ENCODE measurements around the gene ADAMTS12. TPM values are rescaled to one million over a fixed set of nuclear protein-coding genes. Genes with fewer than 3 reads are reported as not detected.

The ADAMTS12 gene
- total RNA-seq, 2 experiments from 2014 or later, result not detected

GRCh38 chr5:33715661-33716060 lies 176.1 kb downstream of the ADAMTS12 start:
- Mint-ChIP-seq H3K27ac (no peak overlapping the region), H3K4me1 (peaks cover 11% of the 10 kb centered on the region), H3K36me3 (ENCODE audit: low read depth) (no peaks in the 10 kb centered on the region), H3K4me3 (no peak overlapping the region), H3K27me3 (peaks cover 1% of the 10 kb centered on the region), H3K9me3 (peaks cover 3% of the 10 kb centered on the region)
- ChIA-PET CTCF (no interaction called here), POLR2A (no interaction called here)
- DNase-seq, result no peak

GRCh38 chr5:33713136-33713765 lies 178.5 kb downstream of the ADAMTS12 start:
- POLR2A ChIA-PET, result no interaction called here
- CTCF ChIA-PET, result no interaction called here

GRCh38 chr5:33712664-33713063 lies 179.1 kb downstream of the ADAMTS12 start:
- Mint-ChIP-seq H3K27me3 (peaks cover 1% of the 10 kb centered on the region), H3K4me3 (no peak overlapping the region)

More at GRCh38 chr5:33713136-33713765, 178.5 kb downstream of the ADAMTS12 start:
- Mint-ChIP-seq H3K9me3 (peaks cover 9% of the 10 kb centered on the region), H3K4me1 (peaks cover 11% of the 10 kb centered on the region), H3K36me3 (ENCODE audit: low read depth) (no peaks in the 10 kb centered on the region), H3K4me3 (no peak overlapping the region), H3K27me3 (peaks cover 1% of the 10 kb centered on the region), H3K27ac (no peak overlapping the region)
- DNase-seq, result no peak

GRCh38 chr5:33711094-33711679 lies 180.6 kb downstream of the ADAMTS12 start:
- H3K9me3 Mint-ChIP-seq, result peaks cover 12% of the 10 kb centered on the region
- CTCF ChIA-PET, result no interaction called here
- no peaks in the 10 kb centered on the region for H3K36me3 Mint-ChIP-seq (ENCODE audit: low read depth)
- peaks cover 1% of the 10 kb centered on the region for H3K27me3 Mint-ChIP-seq
- no peak overlapping the region for H3K4me3 Mint-ChIP-seq
- POLR2A ChIA-PET, result no interaction called here
- peaks cover 11% of the 10 kb centered on the region for H3K4me1 Mint-ChIP-seq
- no peak overlapping the region for H3K27ac Mint-ChIP-seq
- no peak for DNase-seq

More at GRCh38 chr5:33712664-33713063, 179.1 kb downstream of the ADAMTS12 start:
- Mint-ChIP-seq H3K36me3 (ENCODE audit: low read depth) (no peaks in the 10 kb centered on the region), H3K9me3 (peaks cover 11% of the 10 kb centered on the region), H3K4me1 (peaks cover 11% of the 10 kb centered on the region), H3K27ac (no peak overlapping the region)
- DNase-seq, result no peak
- ChIA-PET POLR2A (no interaction called here), CTCF (no interaction called here)

- Mint-ChIP-seq H3K4me1 (no peaks in the 10 kb centered on the region), H3K4me3 (no peak overlapping the region), H3K27ac (no peak overlapping the region), H3K36me3 (ENCODE audit: low read depth) (no peaks in the 10 kb centered on the region), H3K9me3 (peaks cover 3% of the 10 kb centered on the region), H3K27me3 (no peaks in the 10 kb centered on the region)
- no peak for DNase-seq
- ChIA-PET CTCF (no interaction called here), POLR2A (no interaction called here)
These were observed 188.9 kb downstream of the ADAMTS12 start for GRCh38 chr5:33702867-33703266.

DNA sequence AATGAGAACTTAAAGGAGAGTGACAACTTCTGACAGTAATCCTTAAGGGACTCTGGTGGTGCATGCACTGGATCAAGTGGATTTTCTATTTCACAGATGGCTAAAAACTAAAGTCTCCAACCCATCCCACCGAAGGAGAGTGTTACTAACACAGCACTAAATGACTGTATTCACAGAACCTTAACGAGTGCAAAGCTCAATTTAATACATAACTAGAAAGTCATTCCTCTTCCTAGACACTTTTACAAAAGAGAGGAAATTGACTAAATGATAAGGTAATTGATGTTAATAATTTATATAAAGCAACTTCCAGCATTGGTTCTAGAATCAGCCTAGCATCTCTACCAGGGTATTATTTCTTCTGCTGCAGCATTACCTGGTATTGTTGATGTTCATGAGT lies 189.8 kb downstream of the ADAMTS12 start:
- Mint-ChIP-seq H3K9me3 (no peaks in the 10 kb centered on the region), H3K4me3 (no peak overlapping the region), H3K36me3 (ENCODE audit: low read depth) (no peaks in the 10 kb centered on the region), H3K27me3 (no peaks in the 10 kb centered on the region), H3K27ac (no peak overlapping the region), H3K4me1 (no peaks in the 10 kb centered on the region)
- DNase-seq, result no peak
- CTCF ChIA-PET, result no interaction called here
- POLR2A ChIA-PET, result no interaction called here

DNA sequence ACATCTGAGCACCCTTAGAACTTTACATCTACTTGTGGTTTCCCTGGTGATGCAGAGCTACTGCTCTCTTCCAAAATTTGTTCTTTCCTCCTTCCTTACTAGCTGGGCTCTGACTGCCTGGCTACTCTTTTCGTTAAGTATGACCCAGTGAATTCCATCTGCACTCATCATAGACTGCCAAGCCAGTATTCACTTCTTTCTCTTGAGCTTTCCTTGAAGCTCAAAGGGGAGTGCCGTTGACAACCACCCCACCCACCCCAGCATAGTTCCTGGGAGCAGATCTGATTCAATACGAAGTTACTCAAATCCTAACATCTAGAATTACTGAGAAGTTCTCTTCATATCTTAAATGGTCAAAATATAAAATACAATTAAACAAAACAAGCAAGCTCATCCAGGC lies 190.5 kb downstream of the ADAMTS12 start:
- DNase-seq, result no peak
- no peak overlapping the region for H3K4me3 Mint-ChIP-seq
- H3K36me3 Mint-ChIP-seq (ENCODE audit: low read depth), result no peaks in the 10 kb centered on the region
- H3K27ac Mint-ChIP-seq, result no peak overlapping the region
- no peaks in the 10 kb centered on the region for H3K9me3 Mint-ChIP-seq
- POLR2A ChIA-PET, result no interaction called here
- CTCF ChIA-PET, result no interaction called here
- no peaks in the 10 kb centered on the region for H3K4me1 Mint-ChIP-seq
- H3K27me3 Mint-ChIP-seq, result no peaks in the 10 kb centered on the region

DNA sequence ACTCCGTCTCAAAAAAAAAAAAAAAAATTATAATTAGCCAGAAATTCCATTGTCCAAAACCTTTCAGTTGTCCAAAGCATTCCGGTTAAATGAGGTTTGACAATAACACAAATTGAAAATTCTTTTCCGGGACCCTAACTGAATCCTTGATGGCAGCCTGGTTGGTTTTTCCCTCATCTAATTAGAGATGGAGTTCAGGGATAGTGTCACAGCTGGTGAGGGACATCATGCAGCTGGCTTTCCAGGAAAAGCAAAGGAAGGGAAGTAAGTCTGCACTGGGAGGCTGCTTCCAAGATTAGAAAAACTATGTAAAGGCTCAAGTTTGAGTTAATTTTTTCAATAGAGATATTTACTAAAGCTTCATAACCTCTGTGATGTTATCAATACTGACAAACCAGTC lies 195.4 kb downstream of the ADAMTS12 start:
- CTCF ChIA-PET, result no interaction called here
- no peak overlapping the region for H3K27ac Mint-ChIP-seq

GRCh38 chr5:33692980-33693379 lies 198.8 kb downstream of the ADAMTS12 start:
- Mint-ChIP-seq H3K4me3 (no peak overlapping the region), H3K4me1 (no peaks in the 10 kb centered on the region), H3K27ac (no peak overlapping the region), H3K9me3 (peaks cover 2% of the 10 kb centered on the region), H3K27me3 (no peaks in the 10 kb centered on the region), H3K36me3 (ENCODE audit: low read depth) (no peaks in the 10 kb centered on the region)
- ChIA-PET CTCF (no interaction called here), POLR2A (no interaction called here)
- no peak for DNase-seq

More for the DNA sequence above, 195.4 kb downstream of the ADAMTS12 start:
- Mint-ChIP-seq H3K9me3 (peaks cover 2% of the 10 kb centered on the region), H3K4me3 (no peak overlapping the region), H3K27me3 (no peaks in the 10 kb centered on the region), H3K36me3 (ENCODE audit: low read depth) (no peaks in the 10 kb centered on the region), H3K4me1 (no peaks in the 10 kb centered on the region)
- DNase-seq, result no peak
- POLR2A ChIA-PET, result no interaction called here

- H3K36me3 Mint-ChIP-seq (ENCODE audit: low read depth), result no peaks in the 10 kb centered on the region
- ChIA-PET CTCF (no interaction called here), POLR2A (no interaction called here)
These were observed 199.9 kb downstream of the ADAMTS12 start for GRCh38 chr5:33691856-33692255.

GRCh38 chr5:33690374-33691135 lies 201.2 kb downstream of the ADAMTS12 start:
- ChIA-PET POLR2A (no interaction called here), CTCF (no interaction called here)
- Mint-ChIP-seq H3K4me1 (no peaks in the 10 kb centered on the region), H3K36me3 (ENCODE audit: low read depth) (no peaks in the 10 kb centered on the region), H3K27ac (no peak overlapping the region), H3K4me3 (no peak overlapping the region), H3K27me3 (no peaks in the 10 kb centered on the region), H3K9me3 (peaks cover 2% of the 10 kb centered on the region)
- DNase-seq, result no peak

More at GRCh38 chr5:33691856-33692255, 199.9 kb downstream of the ADAMTS12 start:
- no peak overlapping the region for H3K27ac Mint-ChIP-seq
- no peak overlapping the region for H3K4me3 Mint-ChIP-seq
- H3K4me1 Mint-ChIP-seq, result no peaks in the 10 kb centered on the region
- H3K27me3 Mint-ChIP-seq, result no peaks in the 10 kb centered on the region
- H3K9me3 Mint-ChIP-seq, result peaks cover 2% of the 10 kb centered on the region
- no peak for DNase-seq

- Mint-ChIP-seq H3K36me3 (ENCODE audit: low read depth) (no peaks in the 10 kb centered on the region), H3K27ac (no peak overlapping the region), H3K4me1 (no peaks in the 10 kb centered on the region), H3K9me3 (peaks cover 2% of the 10 kb centered on the region), H3K27me3 (no peaks in the 10 kb centered on the region), H3K4me3 (no peak overlapping the region)
- ChIA-PET POLR2A (no interaction called here), CTCF (no interaction called here)
- no peak for DNase-seq
These were observed 203.3 kb downstream of the ADAMTS12 start for GRCh38 chr5:33688526-33688925.

GRCh38 chr5:33688066-33688465 lies 203.7 kb downstream of the ADAMTS12 start:
- H3K27ac Mint-ChIP-seq, result no peak overlapping the region
- ChIA-PET CTCF (no interaction called here), POLR2A (no interaction called here)
- no peaks in the 10 kb centered on the region for H3K36me3 Mint-ChIP-seq (ENCODE audit: low read depth)
- no peaks in the 10 kb centered on the region for H3K4me1 Mint-ChIP-seq
- H3K27me3 Mint-ChIP-seq, result no peaks in the 10 kb centered on the region
- peaks cover 2% of the 10 kb centered on the region for H3K9me3 Mint-ChIP-seq
- no peak overlapping the region for H3K4me3 Mint-ChIP-seq
- no peak for DNase-seq

Measured in activated CD4-positive, alpha-beta memory T cell treated with anti-CD3 and anti-CD28 coated beads, Interleukin-2, amount 10 ng/mL, durations not matched to agents 7 days and 5 days (primary cell).